ENCODE data around the gene ULBP1.

DNA sequence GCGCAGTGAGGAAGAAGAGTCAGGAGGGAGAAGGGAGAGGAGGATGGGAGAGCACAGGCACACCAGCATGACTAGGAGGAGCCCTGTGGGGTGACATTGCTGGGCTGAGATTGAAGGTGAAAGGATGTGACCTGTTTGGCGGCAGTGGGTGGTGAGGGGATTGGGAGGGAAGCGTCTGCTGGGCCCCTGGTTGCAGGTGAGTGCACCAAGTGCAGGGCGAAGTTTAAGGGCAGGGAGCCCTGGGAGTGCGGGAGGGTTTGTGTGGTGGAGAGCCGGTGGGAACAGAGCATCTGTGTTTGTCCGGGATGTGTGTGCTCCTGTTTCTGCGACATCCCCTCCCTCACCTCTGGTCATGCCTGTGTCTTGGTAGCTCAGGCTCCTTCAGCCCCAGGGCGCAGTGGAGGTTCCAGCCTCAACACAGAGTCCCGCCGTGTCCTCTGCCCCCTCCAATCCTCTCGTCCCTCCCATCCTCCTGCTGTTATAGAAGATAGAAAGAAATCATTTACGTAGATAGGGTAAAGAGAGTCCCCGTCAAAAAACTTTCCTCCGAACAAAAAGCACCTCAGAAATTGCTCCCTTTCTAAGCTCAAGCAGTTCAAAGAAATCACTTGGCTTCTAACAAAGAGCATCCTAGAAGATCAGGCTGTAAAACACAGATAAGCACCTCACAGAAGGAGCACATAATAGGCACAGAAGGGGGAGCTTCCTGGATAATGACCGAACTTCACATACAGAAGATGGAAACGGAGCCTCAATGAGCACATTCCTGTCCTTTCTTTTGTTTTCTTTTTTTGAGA, 25.0 kb downstream of the ULBP1 start:
- TF ChIP-seq CTCF (optimal IDR thresholded peaks at IDR 0.05 in 1 of 3, IDR thresholded peaks at IDR 0.05 in 1 of 3, conservative IDR thresholded peaks at IDR 0.05 in 1 of 3; ENCODE audit: extremely low read depth in 1 of 3, insufficient read depth in 2 of 3, low read length in 3 of 3) (no peak), EZH2 (IDR thresholded peaks at IDR 0.05; ENCODE audit: low read length) (no peak)
